ENCODE data around the gene USP10. TPM values are rescaled to one million over a fixed set of nuclear protein-coding genes. Genes with fewer than 3 reads are reported as not detected.

USP10 gene
- total and polyA plus RNA-seq, 4 donors: 28.2 to 46.1 (median 42.0) TPM

- 91% methylated on average over 7 of the region's 7 CpGs for WGBS
- Histone ChIP-seq H3K4me3 (ENCODE audit: low read depth in 1 of 3, low read length in 3 of 3) (no peak overlapping the region), H3K9ac (ENCODE audit: low read depth in 1 of 2, low read length in 2 of 2) (no peak overlapping the region), H3K27me3 (ENCODE audit: control insufficient read depth in 4 of 4, insufficient read depth in 4 of 4, low read length in 3 of 4) (no peaks in the 10 kb centered on the region), H3K9me3 (ENCODE audit: control insufficient read depth in 4 of 4, low read length in 3 of 4) (no peaks in the 10 kb centered on the region), H3K4me1 (ENCODE audit: control insufficient read depth in 4 of 4, insufficient read depth in 4 of 4, low read length in 3 of 4) (no peaks in the 10 kb centered on the region), H3K27ac (ENCODE audit: low read depth in 1 of 2, low read length in 2 of 2) (no peak overlapping the region), H3K36me3 (ENCODE audit: control insufficient read depth in 4 of 4, insufficient read depth in 3 of 4, low read depth in 1 of 4, low read length in 3 of 4) (peaks cover 9 to 53% (median 30%) of the 10 kb centered on the region in 4 donors)
- TF ChIP-seq FOXA2 (IDR thresholded peaks at IDR 0.05): no peak
- DNase-seq (ENCODE audit: low spot score): no peak
Measured at GRCh38 chr16:84665843-84666242, 34.0 kb upstream of the USP10 start.

GRCh38 chr16:84667600-84668309 is 32.0 kb upstream of the USP10 start:
- Histone ChIP-seq H3K9me3 (ENCODE audit: control insufficient read depth in 4 of 4, low read length in 3 of 4) (no peaks in the 10 kb centered on the region), H3K4me1 (ENCODE audit: control insufficient read depth in 4 of 4, insufficient read depth in 4 of 4, low read length in 3 of 4) (no peaks in the 10 kb centered on the region), H3K36me3 (ENCODE audit: control insufficient read depth in 4 of 4, insufficient read depth in 3 of 4, low read depth in 1 of 4, low read length in 3 of 4) (peaks cover 2 to 34% (median 19%) of the 10 kb centered on the region in 4 donors), H3K9ac (ENCODE audit: low read depth in 1 of 2, low read length in 2 of 2) (no peak overlapping the region), H3K27me3 (ENCODE audit: control insufficient read depth in 4 of 4, insufficient read depth in 4 of 4, low read length in 3 of 4) (no peaks in the 10 kb centered on the region), H3K4me3 (ENCODE audit: low read depth in 1 of 3, low read length in 3 of 3) (no peak overlapping the region), H3K27ac (ENCODE audit: low read depth in 1 of 2, low read length in 2 of 2) (no peak overlapping the region)
- TF ChIP-seq TAF1 (conservative IDR thresholded peaks at IDR 0.05) (no peak), FOXA1 (IDR thresholded peaks at IDR 0.05) (no peak), NR2F2 (IDR thresholded peaks at IDR 0.05) (no peak), YY1 (IDR thresholded peaks at IDR 0.05) (no peak), SP1 (IDR thresholded peaks at IDR 0.05) (no peak), MAX (IDR thresholded peaks at IDR 0.05) (no peak), EGR1 (IDR thresholded peaks at IDR 0.05; ENCODE audit: low read depth in 2 of 2) (no peak), HNF4G (IDR thresholded peaks at IDR 0.05) (no peak), GABPA (IDR thresholded peaks at IDR 0.05 in 1 of 2, conservative IDR thresholded peaks at IDR 0.05 in 1 of 2) (no peak), CTCF (IDR thresholded peaks at IDR 0.05; ENCODE audit: low read depth, low read length, missing input control) (no peak), RXRA (IDR thresholded peaks at IDR 0.05) (no peak), ATF3 (IDR thresholded peaks at IDR 0.05) (no peak), FOXA2 (IDR thresholded peaks at IDR 0.05) (no peak)
- TF ChIP-seq, protein P1, sequence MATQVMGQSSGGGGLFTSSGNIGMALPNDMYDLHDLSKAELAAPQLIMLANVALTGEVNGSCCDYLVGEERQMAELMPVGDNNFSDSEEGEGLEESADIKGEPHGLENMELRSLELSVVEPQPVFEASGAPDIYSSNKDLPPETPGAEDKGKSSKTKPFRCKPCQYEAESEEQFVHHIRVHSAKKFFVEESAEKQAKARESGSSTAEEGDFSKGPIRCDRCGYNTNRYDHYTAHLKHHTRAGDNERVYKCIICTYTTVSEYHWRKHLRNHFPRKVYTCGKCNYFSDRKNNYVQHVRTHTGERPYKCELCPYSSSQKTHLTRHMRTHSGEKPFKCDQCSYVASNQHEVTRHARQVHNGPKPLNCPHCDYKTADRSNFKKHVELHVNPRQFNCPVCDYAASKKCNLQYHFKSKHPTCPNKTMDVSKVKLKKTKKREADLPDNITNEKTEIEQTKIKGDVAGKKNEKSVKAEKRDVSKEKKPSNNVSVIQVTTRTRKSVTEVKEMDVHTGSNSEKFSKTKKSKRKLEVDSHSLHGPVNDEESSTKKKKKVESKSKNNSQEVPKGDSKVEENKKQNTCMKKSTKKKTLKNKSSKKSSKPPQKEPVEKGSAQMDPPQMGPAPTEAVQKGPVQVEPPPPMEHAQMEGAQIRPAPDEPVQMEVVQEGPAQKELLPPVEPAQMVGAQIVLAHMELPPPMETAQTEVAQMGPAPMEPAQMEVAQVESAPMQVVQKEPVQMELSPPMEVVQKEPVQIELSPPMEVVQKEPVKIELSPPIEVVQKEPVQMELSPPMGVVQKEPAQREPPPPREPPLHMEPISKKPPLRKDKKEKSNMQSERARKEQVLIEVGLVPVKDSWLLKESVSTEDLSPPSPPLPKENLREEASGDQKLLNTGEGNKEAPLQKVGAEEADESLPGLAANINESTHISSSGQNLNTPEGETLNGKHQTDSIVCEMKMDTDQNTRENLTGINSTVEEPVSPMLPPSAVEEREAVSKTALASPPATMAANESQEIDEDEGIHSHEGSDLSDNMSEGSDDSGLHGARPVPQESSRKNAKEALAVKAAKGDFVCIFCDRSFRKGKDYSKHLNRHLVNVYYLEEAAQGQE (IDR thresholded peaks at IDR 0.05): no peak
- TF ChIP-seq, protein P2, sequence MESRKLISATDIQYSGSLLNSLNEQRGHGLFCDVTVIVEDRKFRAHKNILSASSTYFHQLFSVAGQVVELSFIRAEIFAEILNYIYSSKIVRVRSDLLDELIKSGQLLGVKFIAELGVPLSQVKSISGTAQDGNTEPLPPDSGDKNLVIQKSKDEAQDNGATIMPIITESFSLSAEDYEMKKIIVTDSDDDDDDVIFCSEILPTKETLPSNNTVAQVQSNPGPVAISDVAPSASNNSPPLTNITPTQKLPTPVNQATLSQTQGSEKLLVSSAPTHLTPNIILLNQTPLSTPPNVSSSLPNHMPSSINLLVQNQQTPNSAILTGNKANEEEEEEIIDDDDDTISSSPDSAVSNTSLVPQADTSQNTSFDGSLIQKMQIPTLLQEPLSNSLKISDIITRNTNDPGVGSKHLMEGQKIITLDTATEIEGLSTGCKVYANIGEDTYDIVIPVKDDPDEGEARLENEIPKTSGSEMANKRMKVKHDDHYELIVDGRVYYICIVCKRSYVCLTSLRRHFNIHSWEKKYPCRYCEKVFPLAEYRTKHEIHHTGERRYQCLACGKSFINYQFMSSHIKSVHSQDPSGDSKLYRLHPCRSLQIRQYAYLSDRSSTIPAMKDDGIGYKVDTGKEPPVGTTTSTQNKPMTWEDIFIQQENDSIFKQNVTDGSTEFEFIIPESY (IDR thresholded peaks at IDR 0.05): no peak
- WGBS: 86% methylated on average over 16 of the region's 16 CpGs
- no peak for DNase-seq (ENCODE audit: low spot score)

All from liver (tissue), 9 donors.